ENCODE measurements around the gene ADRB2.

- TF ChIP-seq ZBTB33 (IDR thresholded peaks at IDR 0.05) = no peak
- no peak for TF ChIP-seq CTCF (IDR thresholded peaks at IDR 0.05; ENCODE audit: low read depth, low read length, missing input control)
- peak in 1 of 2 donors; percentile 4 for TF ChIP-seq RAD21 (IDR thresholded peaks at IDR 0.05)
- TF ChIP-seq EGR1 (IDR thresholded peaks at IDR 0.05; ENCODE audit: low read depth in 2 of 2) = no peak
- TF ChIP-seq REST (IDR thresholded peaks at IDR 0.05) = no peak
- TF ChIP-seq TAF1 (conservative IDR thresholded peaks at IDR 0.05) = no peak
- peak in 1 of 2 donors; percentile 46 for TF ChIP-seq JUND (IDR thresholded peaks at IDR 0.05)
- TF ChIP-seq SP1 (IDR thresholded peaks at IDR 0.05) = no peak
- TF ChIP-seq MAX (IDR thresholded peaks at IDR 0.05) = no peak
Measured at GRCh38 chr5:148825716-148826052, 727 bp upstream of the ADRB2 start.

Measured in liver (tissue), 3 donors.